ENCODE measurements around the gene DLAT.
"Not testable (repeated sequence)": the region's sequence is repeated elsewhere in the genome, so short reads cannot be mapped to it uniquely, and the experiment has no call there.

Gene DLAT

DNA sequence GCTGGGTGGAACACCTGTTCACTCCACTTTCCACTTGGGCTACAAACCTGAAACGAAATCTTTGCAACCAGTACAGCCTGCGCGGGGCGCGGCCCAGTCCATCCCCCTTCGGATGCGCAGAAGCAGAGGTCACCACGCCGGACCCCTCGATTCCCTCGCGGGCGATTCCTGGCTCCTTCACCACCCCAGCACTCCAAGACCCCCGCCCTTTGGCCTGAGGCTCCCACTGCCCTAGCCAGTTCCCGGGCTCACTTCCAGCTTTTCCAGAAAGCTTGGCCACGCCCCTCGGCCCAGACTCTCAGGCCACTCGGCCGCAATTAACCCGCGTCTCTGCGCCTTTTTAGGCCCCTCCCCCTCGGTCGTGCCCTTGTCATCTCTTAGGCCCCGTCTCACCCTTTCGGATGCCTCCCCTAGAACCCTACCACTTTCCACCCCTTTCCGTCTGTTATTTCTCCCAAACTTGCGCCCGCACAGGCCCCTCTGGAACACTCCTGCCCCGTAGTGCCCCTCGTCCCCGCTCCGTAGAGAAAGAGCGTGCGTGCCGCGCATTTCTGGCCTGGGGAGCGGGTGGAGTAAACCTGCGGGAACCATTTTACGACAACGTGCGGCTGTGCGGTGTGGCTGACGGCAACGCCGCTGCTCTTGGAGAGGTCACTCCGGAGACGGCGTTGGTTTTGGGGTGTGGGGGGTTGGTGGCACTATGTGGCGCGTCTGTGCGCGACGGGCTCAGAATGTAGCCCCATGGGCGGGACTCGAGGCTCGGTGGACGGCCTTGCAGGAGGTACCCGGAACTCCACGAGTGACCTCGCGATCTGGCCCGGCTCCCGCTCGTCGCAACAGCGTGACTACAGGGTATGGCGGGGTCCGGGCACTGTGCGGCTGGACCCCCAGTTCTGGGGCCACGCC, at the start of gene DLAT:
Gene DLAT, plus strand, starts transcription at position 636 of the 906 bp plus-strand sequence. Its CDS starts 65 bp downstream, at position 701.
- DNase-seq (ENCODE audit: low read depth, low spot score) = no peak

GRCh38 chr11:111976119-111976766, 49.0 kb upstream of the DLAT start:
- H3K27ac ChIP-seq = peak overlapping the region; percentile 46
- DNase-seq (ENCODE audit: low read depth, low spot score) = no peak

More for the DNA sequence above, at the start of gene DLAT:
- H3K27ac ChIP-seq = peak within 1 kb of the TSS; percentile 66

DNA sequence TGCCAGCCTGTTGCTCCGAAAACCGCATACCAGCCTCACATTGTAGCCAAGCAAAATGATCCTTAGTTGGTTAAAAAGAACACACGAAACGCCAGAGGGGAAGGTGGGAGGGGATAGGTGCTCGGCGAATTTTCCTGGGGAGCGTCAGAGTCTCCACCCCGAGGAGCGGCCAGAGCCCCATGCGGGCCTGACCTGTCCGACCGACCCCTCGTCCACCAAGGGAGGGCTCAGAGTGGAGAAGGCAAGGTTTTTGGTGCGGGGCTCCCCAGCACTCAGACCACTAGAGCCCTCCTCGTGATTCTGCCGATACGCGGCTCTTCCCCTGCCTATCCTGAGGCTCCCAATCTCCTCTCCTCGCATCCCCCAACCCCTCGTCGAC, 48.5 kb upstream of the DLAT start:
- peak overlapping the region; percentile 46 for H3K27ac ChIP-seq
- DNase-seq (ENCODE audit: low read depth, low spot score) = no peak

DNA sequence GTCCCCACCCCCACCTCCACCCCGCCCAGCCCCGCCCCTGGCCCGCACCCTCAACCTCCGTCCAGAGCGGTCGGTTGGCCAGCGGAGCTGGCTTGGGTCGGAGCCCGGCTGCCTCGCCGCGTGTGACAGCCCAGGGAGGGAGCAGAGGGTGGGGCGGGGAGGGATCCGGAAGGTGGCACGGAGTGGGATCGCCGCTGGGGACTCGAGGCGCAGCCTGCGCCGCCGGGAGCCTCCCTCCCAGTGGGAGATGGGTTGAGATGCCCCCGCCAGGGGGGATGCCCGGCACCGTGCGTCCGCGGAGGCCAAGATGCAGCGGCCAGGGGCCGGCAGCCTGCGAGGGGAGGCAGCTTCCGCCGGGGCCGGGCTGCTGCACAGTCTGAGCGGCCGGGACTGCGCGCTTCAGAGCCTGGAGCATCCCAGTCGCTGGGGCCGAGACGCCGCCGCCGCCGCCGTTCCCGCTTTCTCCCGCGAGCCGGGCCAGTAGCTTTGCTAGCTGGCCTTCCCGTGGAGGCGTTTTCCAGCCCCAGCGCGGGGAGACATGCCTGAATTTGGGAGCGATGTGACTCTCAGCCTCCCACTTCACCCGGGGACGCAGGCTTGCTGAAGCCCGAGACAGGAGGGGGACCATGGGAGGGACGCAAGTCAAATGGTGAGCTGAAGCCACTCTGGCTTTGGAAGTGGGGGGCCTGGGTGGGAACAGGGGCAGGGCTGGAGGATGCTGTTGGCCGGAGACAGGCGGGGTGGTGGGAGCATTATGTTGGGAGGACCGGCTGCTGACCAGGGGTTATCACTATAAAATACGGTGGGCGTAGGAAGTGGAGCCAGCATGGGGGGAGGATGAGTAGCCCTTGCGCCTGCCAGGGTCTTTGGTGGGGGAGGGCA, 47.8 kb upstream of the DLAT start:
- no peak for DNase-seq (ENCODE audit: low read depth, low spot score)
- H3K27ac ChIP-seq = peak overlapping the region; percentile 46

- H3K27ac ChIP-seq = no peak overlapping the region
- no peak for DNase-seq (ENCODE audit: low read depth, low spot score)
Observed at GRCh38 chr11:111978028-111978771, 47.0 kb upstream of the DLAT start.

DNA sequence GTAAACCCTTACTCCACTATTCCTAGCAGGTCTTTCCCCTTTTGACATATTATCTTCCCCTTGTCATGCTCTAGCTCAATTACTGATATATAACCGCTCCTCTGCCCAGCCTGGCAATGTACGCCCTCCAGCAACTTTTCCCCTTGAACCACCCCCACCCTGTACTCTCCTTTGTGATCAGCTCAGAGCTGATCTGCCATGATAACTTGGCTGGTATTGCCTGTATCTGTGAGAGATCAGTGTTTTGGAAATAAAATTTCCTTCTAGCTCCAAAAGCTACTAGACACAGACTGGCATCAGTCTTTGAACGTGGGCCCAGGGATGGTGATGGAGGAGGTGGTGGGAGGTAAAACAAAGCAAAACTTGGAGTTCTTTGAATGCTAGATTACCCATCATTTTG, 45.1 kb upstream of the DLAT start:
- DNase-seq (ENCODE audit: low read depth, low spot score) = no peak
- H3K27ac ChIP-seq = no peak overlapping the region

GRCh38 chr11:111981270-111981669, 43.9 kb upstream of the DLAT start:
- DNase-seq (ENCODE audit: low read depth, low spot score) = no peak
- no peak overlapping the region for H3K27ac ChIP-seq

- DNase-seq (ENCODE audit: low read depth, low spot score) = no peak
- peak overlapping the region; percentile 26 for H3K27ac ChIP-seq
Observed at GRCh38 chr11:111982019-111982464, 43.2 kb upstream of the DLAT start.

- no peak for DNase-seq (ENCODE audit: low read depth, low spot score)
- peak overlapping the region; percentile 26 for H3K27ac ChIP-seq
Observed at GRCh38 chr11:111982541-111983186, 42.5 kb upstream of the DLAT start.

DNA sequence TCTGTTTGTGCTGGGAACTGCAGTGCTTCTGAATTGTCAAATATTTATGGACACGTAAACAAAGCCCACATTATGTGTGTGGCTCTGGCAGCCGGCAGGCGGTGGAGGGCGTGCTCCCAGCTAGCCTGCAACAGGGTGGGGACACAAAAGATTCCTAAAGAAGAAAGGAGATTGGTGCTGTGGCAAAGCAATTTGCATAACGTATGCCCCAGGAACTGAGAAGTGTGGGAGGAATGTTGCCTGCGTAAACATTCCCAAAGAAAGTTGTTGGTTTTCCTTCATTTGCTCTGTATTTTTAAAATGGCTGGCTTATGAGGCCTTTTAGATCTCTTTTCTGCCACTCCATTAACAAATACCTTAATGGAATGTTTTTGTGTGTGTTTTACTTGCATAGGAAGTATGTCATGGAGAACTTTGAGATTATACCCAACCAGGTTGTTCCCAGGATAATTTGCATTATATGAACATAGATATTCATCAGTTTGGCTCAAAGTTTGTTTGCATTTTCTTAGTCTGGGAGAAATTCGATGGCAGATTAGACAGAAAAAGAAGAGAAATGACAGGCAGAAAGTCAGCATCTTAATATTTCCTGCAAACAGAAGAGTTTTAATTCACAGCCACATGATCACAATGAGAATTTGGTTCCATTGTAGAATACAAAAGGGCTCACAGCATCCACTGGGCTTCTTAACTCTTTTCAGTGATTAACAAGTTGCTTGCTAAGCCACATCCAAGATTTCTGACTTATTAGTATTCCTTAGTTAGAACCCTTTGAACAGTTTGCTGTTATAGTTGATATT, 41.8 kb upstream of the DLAT start:
- H3K27ac ChIP-seq = peak overlapping the region; percentile 26
- no peak for DNase-seq (ENCODE audit: low read depth, low spot score)

DNA sequence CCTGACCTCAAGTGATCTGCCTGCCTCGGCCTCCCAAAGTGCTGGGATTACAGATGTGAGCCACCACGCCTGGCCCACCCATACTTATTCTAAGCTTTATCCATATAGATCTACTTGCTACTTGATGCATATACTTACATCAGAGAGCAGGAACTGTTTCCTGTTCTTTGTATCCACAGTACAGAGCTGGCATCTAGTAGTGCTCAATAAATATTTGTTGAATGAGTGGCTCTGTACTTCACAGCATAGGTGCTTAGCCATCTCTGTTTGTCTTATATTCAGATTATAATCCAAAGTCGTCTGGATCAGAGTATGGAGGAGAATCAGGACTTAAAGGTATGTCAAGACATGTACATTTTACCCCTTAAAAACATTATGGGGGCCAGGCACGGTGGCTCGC, 38.6 kb upstream of the DLAT start:
- peak overlapping the region; percentile 50 for H3K27ac ChIP-seq
- no peak for DNase-seq (ENCODE audit: low read depth, low spot score)

DNA sequence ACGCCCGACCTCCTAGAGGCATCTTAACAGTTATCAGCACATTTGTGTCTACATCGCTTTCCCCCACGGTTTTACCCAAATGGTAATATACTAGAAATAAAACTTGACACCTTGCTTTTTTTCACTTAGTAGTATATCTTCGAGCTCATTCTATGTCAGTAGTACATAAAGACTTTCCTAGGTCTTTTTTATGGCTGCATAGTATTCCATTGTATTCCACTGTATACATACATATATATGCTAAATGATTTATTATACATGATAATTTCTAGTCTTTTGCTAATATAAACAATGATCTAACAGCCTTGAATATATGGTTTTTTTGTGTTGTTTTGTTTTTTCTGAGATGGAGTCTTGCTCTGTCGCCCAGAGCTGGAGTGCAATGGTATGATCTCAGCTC, 34.8 kb upstream of the DLAT start:
- H3K27ac ChIP-seq = no peak overlapping the region
- no peak for DNase-seq (ENCODE audit: low read depth, low spot score)

- DNase-seq (ENCODE audit: low read depth, low spot score) = no peak
- no peak overlapping the region for H3K27ac ChIP-seq
Observed at GRCh38 chr11:111992206-111992855, 32.9 kb upstream of the DLAT start.

DNA sequence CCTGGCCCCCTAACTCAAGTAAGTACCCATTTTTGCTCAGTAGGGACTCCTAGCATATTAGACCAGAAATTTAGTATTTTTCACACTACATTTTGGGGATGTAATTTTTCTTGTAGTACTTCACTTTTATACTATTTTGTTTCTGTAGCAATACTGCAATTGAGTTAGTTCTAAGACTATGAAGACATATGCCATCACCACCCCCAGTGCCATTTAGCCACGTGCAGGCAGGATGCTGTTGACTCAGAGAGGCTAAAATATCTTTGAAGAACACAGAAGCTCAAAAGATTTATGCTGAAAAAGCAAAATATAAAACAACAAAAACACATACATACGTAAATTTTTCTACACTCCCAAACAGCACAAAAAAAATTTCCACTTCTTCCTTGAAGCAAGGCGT, 29.1 kb upstream of the DLAT start:
- DNase-seq (ENCODE audit: low read depth, low spot score) = no peak
- H3K27ac ChIP-seq = no peak overlapping the region

DNA sequence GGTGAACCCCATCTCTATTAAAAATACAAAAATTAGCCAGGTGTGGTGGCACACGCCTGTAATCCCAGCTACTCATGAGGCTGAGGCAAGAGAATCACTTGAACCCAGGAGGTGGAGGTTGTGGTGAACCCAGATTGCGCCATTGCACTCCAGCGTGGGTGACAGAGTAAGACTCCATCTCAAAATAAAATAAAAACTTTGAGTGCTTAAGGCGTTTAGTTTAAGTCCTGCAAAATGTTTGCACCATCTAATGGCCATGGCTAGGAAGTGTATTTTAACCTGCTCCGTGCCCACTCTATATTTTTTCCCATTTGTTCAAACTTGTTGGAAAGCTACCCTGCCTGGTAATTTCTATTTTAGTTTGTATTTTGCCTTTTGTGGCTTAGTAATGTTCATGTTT, 28.5 kb upstream of the DLAT start:
- DNase-seq (ENCODE audit: low read depth, low spot score); H3K27ac ChIP-seq: not testable (repeated sequence)

GRCh38 chr11:111999111-111999510, 26.1 kb upstream of the DLAT start:
- DNase-seq (ENCODE audit: low read depth, low spot score) = no peak
- H3K27ac ChIP-seq = no peak overlapping the region

- H3K27ac ChIP-seq = no peak overlapping the region
- no peak for DNase-seq (ENCODE audit: low read depth, low spot score)
Observed at GRCh38 chr11:112000703-112001102, 24.5 kb upstream of the DLAT start.
